Endodermal cell (in vitro differentiated cells): ENCODE results near the gene HSP90AB1. TPM values are rescaled to one million over a fixed set of nuclear protein-coding genes. Genes with fewer than 3 reads are reported as not detected.

Experiments used
- DNase-seq: peaks from one replicate; pipeline ENCODE4 v3.0.0-alpha.2; 2017
- H3K27ac ChIP-seq: 2 replicates; pipeline ENCODE4 v1.5.1; 2013; ENCODE audit warnings: mild to moderate bottlenecking, low read depth, low read length, moderate library complexity
- H3K27me3 ChIP-seq: 2 replicates; pipeline ENCODE4 v1.6.1; 2013; ENCODE audit warnings: mild to moderate bottlenecking, low read length, moderate library complexity; ENCODE audit not compliant: insufficient read depth, control insufficient read depth, poor library complexity, severe bottlenecking
- H3K36me3 ChIP-seq: 2 replicates; pipeline ENCODE4 v1.7.0; 2013; ENCODE audit warnings: mild to moderate bottlenecking, low read length, moderate library complexity; ENCODE audit not compliant: control insufficient read depth, insufficient read depth
- H3K4me1 ChIP-seq: one replicate; pipeline ENCODE4 v1.7.0; 2013; ENCODE audit warnings: low read length; ENCODE audit not compliant: control insufficient read depth, insufficient read depth
- H3K4me3 ChIP-seq: 2 replicates; pipeline ENCODE4 v1.5.1; 2013; ENCODE audit warnings: mild to moderate bottlenecking, low read length, moderate library complexity
- H3K9ac ChIP-seq: 2 replicates; pipeline ENCODE4 v1.6.1; 2013; ENCODE audit warnings: mild to moderate bottlenecking, low read length, moderate library complexity; ENCODE audit not compliant: poor library complexity, severe bottlenecking; ENCODE audit errors: extremely low read depth
- H3K9me3 ChIP-seq: 2 replicates; pipeline ENCODE4 v1.6.1; 2013; ENCODE audit warnings: mild to moderate bottlenecking, low read length, moderate library complexity; ENCODE audit not compliant: control insufficient read depth
- H3K27ac Mint-ChIP-seq: 2 replicates; pipeline ENCODE4 v1.8.0; 2020; ENCODE audit warnings: mixed read lengths
- H3K27me3 Mint-ChIP-seq: 2 replicates; pipeline ENCODE4 v1.8.0; 2021; ENCODE audit warnings: mild to moderate bottlenecking, mixed read lengths; ENCODE audit not compliant: insufficient read depth
- H3K36me3 Mint-ChIP-seq: 2 replicates; pipeline ENCODE4 v1.8.0; 2020; ENCODE audit warnings: low read depth, mixed read lengths
- H3K4me1 Mint-ChIP-seq: 2 replicates; pipeline ENCODE4 v1.8.0; 2020; ENCODE audit warnings: mixed read lengths
- H3K4me3 Mint-ChIP-seq: 2 replicates; pipeline ENCODE4 v1.8.0; 2020; ENCODE audit warnings: mild to moderate bottlenecking, moderate library complexity, mixed read lengths
- H3K9me3 Mint-ChIP-seq: 2 replicates; pipeline ENCODE4 v1.8.0; 2020; ENCODE audit warnings: mild to moderate bottlenecking, mixed read lengths
- WGBS, 2 experiments: methylation state at CpG; one replicate each; pipeline versions ENCODE4 v1.1.5 to v1.1.7; 2013; ENCODE audit warnings: missing lambda C conversion rate in 2 of 2, mixed read lengths in 1 of 2; ENCODE audit not compliant: insufficient coverage in 1 of 2, insufficient read length in 1 of 2; 5-methylcytosine and 5-hydroxymethylcytosine counted together
- total RNA-seq, 2 donors: library from RNA; stranded (reverse); fragmentation: NEBNext Ultra II Directional in 1 of 2; extraction: Animal tissue kit (Norgen Biotek cat#: 25700) in 1 of 2; gene quantifications; 2 replicates in 1 of 2; 3 replicates in 1 of 2; pipeline ENCODE4 v1.2.1, GENCODE V29; 2021
- TF ChIP-seq, protein P1 (sequence below): fragments of 200-600 bp; sonication (generic); conservative IDR thresholded peaks from 2 replicates; pipeline ENCODE4 v1.5.0; 2021; ENCODE audit warnings: antibody characterized with exemption, mild to moderate bottlenecking

The HSP90AB1 gene
- total RNA-seq, 2 donors from 2014 or later, result 1,356 to 1,422 TPM

DNA sequence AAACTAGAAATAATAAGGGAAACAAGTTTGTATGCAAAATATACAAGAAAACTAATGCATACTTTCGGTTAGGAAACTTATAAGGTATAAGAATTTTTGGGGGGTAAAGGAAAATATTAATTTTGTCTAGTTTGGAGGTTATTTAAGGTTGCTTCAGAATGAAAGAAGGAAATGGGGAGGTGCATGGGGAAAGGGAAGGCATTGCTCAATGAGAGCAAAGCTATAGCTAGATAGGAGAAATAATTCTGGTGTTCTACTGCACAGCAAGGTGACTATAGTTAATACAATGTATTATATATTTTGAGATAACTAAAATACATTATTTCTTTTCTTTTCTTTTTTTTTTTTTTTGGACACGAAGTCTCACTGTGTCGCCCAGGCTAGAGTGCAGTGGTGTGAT, 35.6 kb upstream of the HSP90AB1 start:
- Histone ChIP-seq H3K4me3 (no peak overlapping the region), H3K27ac (no peak overlapping the region), H3K4me1 (peaks cover 5% of the 10 kb centered on the region), H3K27me3 (no peaks in the 10 kb centered on the region), H3K9me3 (no peaks in the 10 kb centered on the region), H3K36me3 (no peaks in the 10 kb centered on the region), H3K9ac (no peak overlapping the region)
- Mint-ChIP-seq H3K9me3 (no peaks in the 10 kb centered on the region), H3K4me3 (no peak overlapping the region), H3K4me1 (peaks cover 19% of the 10 kb centered on the region), H3K27me3 (no peaks in the 10 kb centered on the region), H3K36me3 (no peaks in the 10 kb centered on the region), H3K27ac (no peak overlapping the region)
- TF ChIP-seq, protein P1, sequence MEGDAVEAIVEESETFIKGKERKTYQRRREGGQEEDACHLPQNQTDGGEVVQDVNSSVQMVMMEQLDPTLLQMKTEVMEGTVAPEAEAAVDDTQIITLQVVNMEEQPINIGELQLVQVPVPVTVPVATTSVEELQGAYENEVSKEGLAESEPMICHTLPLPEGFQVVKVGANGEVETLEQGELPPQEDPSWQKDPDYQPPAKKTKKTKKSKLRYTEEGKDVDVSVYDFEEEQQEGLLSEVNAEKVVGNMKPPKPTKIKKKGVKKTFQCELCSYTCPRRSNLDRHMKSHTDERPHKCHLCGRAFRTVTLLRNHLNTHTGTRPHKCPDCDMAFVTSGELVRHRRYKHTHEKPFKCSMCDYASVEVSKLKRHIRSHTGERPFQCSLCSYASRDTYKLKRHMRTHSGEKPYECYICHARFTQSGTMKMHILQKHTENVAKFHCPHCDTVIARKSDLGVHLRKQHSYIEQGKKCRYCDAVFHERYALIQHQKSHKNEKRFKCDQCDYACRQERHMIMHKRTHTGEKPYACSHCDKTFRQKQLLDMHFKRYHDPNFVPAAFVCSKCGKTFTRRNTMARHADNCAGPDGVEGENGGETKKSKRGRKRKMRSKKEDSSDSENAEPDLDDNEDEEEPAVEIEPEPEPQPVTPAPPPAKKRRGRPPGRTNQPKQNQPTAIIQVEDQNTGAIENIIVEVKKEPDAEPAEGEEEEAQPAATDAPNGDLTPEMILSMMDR, result no peak
- DNase-seq, result no peak
- WGBS, 2 experiments, result 99% methylated on average over 3 of the region's 3 CpGs; no CpG with 5 or more reads in 1 of the 2 experiments

DNA sequence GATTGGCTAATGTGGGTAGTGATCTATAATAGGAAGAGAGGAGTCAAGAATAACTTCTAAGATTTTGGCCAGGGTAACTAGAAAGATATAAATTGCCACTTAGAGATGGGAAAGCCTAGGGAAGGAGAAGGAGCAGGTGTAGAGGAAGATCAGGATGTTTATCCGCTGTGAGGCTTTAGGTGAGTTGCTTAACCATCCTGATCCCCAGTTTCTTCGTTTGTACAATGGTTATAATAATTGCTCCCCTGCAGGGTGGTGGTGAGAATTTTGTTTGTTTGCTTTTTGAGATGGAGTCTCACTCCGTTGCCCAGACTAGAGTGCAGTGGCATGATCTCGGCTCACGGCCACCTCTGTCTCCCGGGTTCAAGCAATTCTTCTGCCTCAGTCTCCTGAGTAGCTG, 32.6 kb upstream of the HSP90AB1 start:
- Histone ChIP-seq H3K27ac (no peak overlapping the region), H3K4me3 (no peak overlapping the region), H3K36me3 (no peaks in the 10 kb centered on the region), H3K9me3 (no peaks in the 10 kb centered on the region), H3K4me1 (peaks cover 19% of the 10 kb centered on the region), H3K27me3 (no peaks in the 10 kb centered on the region), H3K9ac (no peak overlapping the region)
- Mint-ChIP-seq H3K4me3 (no peak overlapping the region), H3K27me3 (peaks cover 2% of the 10 kb centered on the region), H3K4me1 (peaks cover 24% of the 10 kb centered on the region), H3K27ac (no peak overlapping the region), H3K36me3 (no peaks in the 10 kb centered on the region), H3K9me3 (no peaks in the 10 kb centered on the region)
- DNase-seq, result no peak
- TF ChIP-seq, protein P1, result no peak
- WGBS, 2 experiments, result 87 to 95% methylated on average over 5 to 6 of the region's 6 CpGs

GRCh38 chr6:44216677-44217331, 30.1 kb upstream of the HSP90AB1 start, which contains the start of gene MYMX:
MYMX (plus strand) TSS chr6:44216926; CDS start chr6:44217472, 546 bp downstream.
- Histone ChIP-seq H3K4me1 (peaks cover 19% of the 10 kb centered on the region), H3K36me3 (no peaks in the 10 kb centered on the region), H3K4me3 (no peak within 1 kb of the TSS), H3K9me3 (no peaks in the 10 kb centered on the region), H3K9ac (no peak within 1 kb of the TSS), H3K27me3 (no peaks in the 10 kb centered on the region), H3K27ac (no peak within 1 kb of the TSS)
- peak; percentile 75 for DNase-seq
- no peaks in the 10 kb centered on the region for H3K9me3 Mint-ChIP-seq
- H3K4me3 Mint-ChIP-seq, result peak within 1 kb of the TSS; percentile 61
- peaks cover 30% of the 10 kb centered on the region for H3K4me1 Mint-ChIP-seq
- H3K36me3 Mint-ChIP-seq, result no peaks in the 10 kb centered on the region
- peaks cover 2% of the 10 kb centered on the region for H3K27me3 Mint-ChIP-seq
- TF ChIP-seq, protein P1, result no peak
- H3K27ac Mint-ChIP-seq, result no peak within 1 kb of the TSS
- WGBS, 2 experiments, result 32 to 56% methylated on average over 3 to 7 of the region's 7 CpGs
